Measurements from ENCODE around the gene ITGB1. TPM values are rescaled to one million over a fixed set of nuclear protein-coding genes. Genes with fewer than 3 reads are reported as not detected.
A peak's percentile ranks its signal among the peaks of the same experiment; 100 is the strongest.
"Not testable (repeated sequence)": the region's sequence is repeated elsewhere in the genome, so short reads cannot be mapped to it uniquely, and the experiment has no call there.

Gene ITGB1
- total RNA-seq, 1 donor from 2014 or later, result 220 TPM

GRCh38 chr10:32995751-32996150 lies 37.7 kb upstream of the ITGB1 start:
- H3K4me1 Mint-ChIP-seq, result peaks cover 9% of the 10 kb centered on the region
- no peak for DNase-seq (ENCODE audit: low read depth, low spot score)
- TF ChIP-seq, protein P1, sequence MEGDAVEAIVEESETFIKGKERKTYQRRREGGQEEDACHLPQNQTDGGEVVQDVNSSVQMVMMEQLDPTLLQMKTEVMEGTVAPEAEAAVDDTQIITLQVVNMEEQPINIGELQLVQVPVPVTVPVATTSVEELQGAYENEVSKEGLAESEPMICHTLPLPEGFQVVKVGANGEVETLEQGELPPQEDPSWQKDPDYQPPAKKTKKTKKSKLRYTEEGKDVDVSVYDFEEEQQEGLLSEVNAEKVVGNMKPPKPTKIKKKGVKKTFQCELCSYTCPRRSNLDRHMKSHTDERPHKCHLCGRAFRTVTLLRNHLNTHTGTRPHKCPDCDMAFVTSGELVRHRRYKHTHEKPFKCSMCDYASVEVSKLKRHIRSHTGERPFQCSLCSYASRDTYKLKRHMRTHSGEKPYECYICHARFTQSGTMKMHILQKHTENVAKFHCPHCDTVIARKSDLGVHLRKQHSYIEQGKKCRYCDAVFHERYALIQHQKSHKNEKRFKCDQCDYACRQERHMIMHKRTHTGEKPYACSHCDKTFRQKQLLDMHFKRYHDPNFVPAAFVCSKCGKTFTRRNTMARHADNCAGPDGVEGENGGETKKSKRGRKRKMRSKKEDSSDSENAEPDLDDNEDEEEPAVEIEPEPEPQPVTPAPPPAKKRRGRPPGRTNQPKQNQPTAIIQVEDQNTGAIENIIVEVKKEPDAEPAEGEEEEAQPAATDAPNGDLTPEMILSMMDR (conservative IDR thresholded peaks at IDR 0.05), result no peak
- H3K4me3 Mint-ChIP-seq, result no peak overlapping the region
- peaks cover 5% of the 10 kb centered on the region for H3K9me3 Mint-ChIP-seq
- H3K27ac Mint-ChIP-seq (ENCODE audit: unreplicated experiment), result no peak overlapping the region
- peaks cover 2% of the 10 kb centered on the region for H3K36me3 Mint-ChIP-seq (ENCODE audit: low read depth)
- no peaks in the 10 kb centered on the region for H3K27me3 Mint-ChIP-seq (ENCODE audit: low read depth)

- no peak for DNase-seq (ENCODE audit: low read depth, low spot score)
- no peak overlapping the region for H3K4me3 Mint-ChIP-seq
- H3K9me3 Mint-ChIP-seq, result peaks cover 8% of the 10 kb centered on the region
- TF ChIP-seq, protein P1 (conservative IDR thresholded peaks at IDR 0.05), result no peak
- H3K27me3 Mint-ChIP-seq (ENCODE audit: low read depth), result no peaks in the 10 kb centered on the region
- peaks cover 9% of the 10 kb centered on the region for H3K4me1 Mint-ChIP-seq
- peaks cover 2% of the 10 kb centered on the region for H3K36me3 Mint-ChIP-seq (ENCODE audit: low read depth)
- no peak overlapping the region for H3K27ac Mint-ChIP-seq (ENCODE audit: unreplicated experiment)
These were observed 37.1 kb upstream of the ITGB1 start for GRCh38 chr10:32995066-32995622.

DNA sequence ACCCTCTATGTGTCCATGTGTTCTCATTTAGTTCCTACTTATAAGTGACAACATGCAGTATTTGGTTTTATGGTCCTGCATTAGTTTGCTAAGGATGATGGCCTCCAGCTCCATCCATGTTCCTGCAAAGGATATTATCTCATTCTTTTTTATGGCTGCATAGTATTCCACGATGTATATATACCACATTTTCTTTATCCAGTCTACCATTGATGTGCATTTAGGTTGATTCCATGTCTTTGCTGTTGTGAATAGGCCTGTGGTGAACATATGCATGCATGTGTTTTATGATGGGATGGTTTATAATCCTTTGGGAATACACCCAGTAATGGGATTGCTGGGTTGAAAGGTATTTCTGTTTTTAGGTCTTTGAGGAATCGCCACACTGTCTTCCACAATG lies 36.6 kb upstream of the ITGB1 start:
- not testable (repeated sequence) for H3K4me1 Mint-ChIP-seq; H3K27ac Mint-ChIP-seq (ENCODE audit: unreplicated experiment); H3K9me3 Mint-ChIP-seq; DNase-seq (ENCODE audit: low read depth, low spot score); H3K4me3 Mint-ChIP-seq; H3K27me3 Mint-ChIP-seq (ENCODE audit: low read depth); H3K36me3 Mint-ChIP-seq (ENCODE audit: low read depth)

GRCh38 chr10:32992310-32992709 lies 34.3 kb upstream of the ITGB1 start:
- not testable (repeated sequence) for H3K9me3 Mint-ChIP-seq; DNase-seq (ENCODE audit: low read depth, low spot score); H3K27ac Mint-ChIP-seq (ENCODE audit: unreplicated experiment); H3K36me3 Mint-ChIP-seq (ENCODE audit: low read depth); H3K4me3 Mint-ChIP-seq; H3K4me1 Mint-ChIP-seq; H3K27me3 Mint-ChIP-seq (ENCODE audit: low read depth)

GRCh38 chr10:32990811-32991210 lies 32.8 kb upstream of the ITGB1 start:
- peaks cover 5% of the 10 kb centered on the region for H3K36me3 Mint-ChIP-seq (ENCODE audit: low read depth)
- peaks cover 9% of the 10 kb centered on the region for H3K9me3 Mint-ChIP-seq
- H3K27ac Mint-ChIP-seq (ENCODE audit: unreplicated experiment), result peak overlapping the region; percentile 16
- H3K4me3 Mint-ChIP-seq, result no peak overlapping the region
- H3K4me1 Mint-ChIP-seq, result peaks cover 12% of the 10 kb centered on the region
- no peak for DNase-seq (ENCODE audit: low read depth, low spot score)
- no peaks in the 10 kb centered on the region for H3K27me3 Mint-ChIP-seq (ENCODE audit: low read depth)
- TF ChIP-seq, protein P1 (conservative IDR thresholded peaks at IDR 0.05), result no peak

DNA sequence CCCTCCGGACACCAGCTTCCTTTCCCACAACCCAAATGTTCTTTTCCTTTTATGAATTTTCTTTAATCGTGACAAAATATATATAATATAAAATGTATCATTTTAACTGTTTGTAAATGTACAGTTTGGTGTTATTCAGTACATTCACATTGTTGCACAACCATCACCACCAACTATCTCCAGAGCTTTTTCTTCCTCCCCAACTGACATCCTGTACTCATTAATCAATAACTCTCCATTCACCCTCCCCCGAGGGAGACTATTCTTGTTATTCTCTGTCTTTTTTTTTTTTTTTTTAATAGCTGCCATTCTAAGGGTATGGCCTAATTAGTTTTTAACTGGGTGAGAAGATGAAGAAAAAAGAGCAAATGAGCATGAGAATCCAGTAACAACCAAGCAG lies 30.6 kb upstream of the ITGB1 start:
- peaks cover 28% of the 10 kb centered on the region for H3K4me1 Mint-ChIP-seq
- H3K9me3 Mint-ChIP-seq, result peaks cover 9% of the 10 kb centered on the region
- TF ChIP-seq, protein P1 (conservative IDR thresholded peaks at IDR 0.05), result no peak
- peaks cover 5% of the 10 kb centered on the region for H3K36me3 Mint-ChIP-seq (ENCODE audit: low read depth)
- no peak overlapping the region for H3K4me3 Mint-ChIP-seq
- DNase-seq (ENCODE audit: low read depth, low spot score), result no peak
- H3K27ac Mint-ChIP-seq (ENCODE audit: unreplicated experiment), result no peak overlapping the region
- no peaks in the 10 kb centered on the region for H3K27me3 Mint-ChIP-seq (ENCODE audit: low read depth)

All from neural crest cell (in vitro differentiated cells).